Measurements from ENCODE around the gene TTC9B.
"Not testable (repeated sequence)": the region's sequence is repeated elsewhere in the genome, so short reads cannot be mapped to it uniquely, and the experiment has no call there.

TTC9B gene

GRCh38 chr19:40232949-40233810 is 15.0 kb upstream of the TTC9B start:
- no peak for DNase-seq (ENCODE audit: low spot score)

GRCh38 chr19:40232479-40232878 is 14.3 kb upstream of the TTC9B start:
- DNase-seq (ENCODE audit: low spot score) = no peak

- no peak for DNase-seq (ENCODE audit: low spot score)
Measured at GRCh38 chr19:40231544-40232424, 13.6 kb upstream of the TTC9B start.

GRCh38 chr19:40231057-40231456 is 12.9 kb upstream of the TTC9B start:
- DNase-seq (ENCODE audit: low spot score) = no peak

- DNase-seq (ENCODE audit: low spot score) = no peak
Measured at GRCh38 chr19:40229926-40230417, 11.8 kb upstream of the TTC9B start.

GRCh38 chr19:40229484-40229883 is 11.3 kb upstream of the TTC9B start:
- no peak for DNase-seq (ENCODE audit: low spot score)

GRCh38 chr19:40228863-40229262 is 10.7 kb upstream of the TTC9B start:
- DNase-seq (ENCODE audit: low spot score) = no peak

- no peak for DNase-seq (ENCODE audit: low spot score)
Measured at GRCh38 chr19:40228346-40228745, 10.2 kb upstream of the TTC9B start.

- DNase-seq (ENCODE audit: low spot score) = peak; percentile 80
Measured at GRCh38 chr19:40225440-40226305, 7.5 kb upstream of the TTC9B start.

GRCh38 chr19:40224342-40225150 is 6.4 kb upstream of the TTC9B start:
- DNase-seq (ENCODE audit: low spot score) = no peak

GRCh38 chr19:40223135-40223822 is 5.1 kb upstream of the TTC9B start:
- no peak for DNase-seq (ENCODE audit: low spot score)

- DNase-seq (ENCODE audit: low spot score) = peak; percentile 99
Measured at GRCh38 chr19:40221858-40222619, 3.9 kb upstream of the TTC9B start.

- no peak for DNase-seq (ENCODE audit: low spot score)
Measured at GRCh38 chr19:40220674-40221073, 2.5 kb upstream of the TTC9B start.

GRCh38 chr19:40219721-40220276 is 1.6 kb upstream of the TTC9B start:
- DNase-seq (ENCODE audit: low spot score) = no peak

GRCh38 chr19:40219029-40219428 is 845 bp upstream of the TTC9B start:
- DNase-seq (ENCODE audit: low spot score) = not testable (repeated sequence)

- DNase-seq (ENCODE audit: low spot score) = no peak
Measured at GRCh38 chr19:40217027-40217810, 965 bp downstream of the TTC9B start.

- no peak for DNase-seq (ENCODE audit: low spot score)
Measured at GRCh38 chr19:40216777-40217026, 1.5 kb downstream of the TTC9B start.

- DNase-seq (ENCODE audit: low spot score) = no peak
Measured at GRCh38 chr19:40216013-40216776, 2.0 kb downstream of the TTC9B start.
